CD4-positive, alpha-beta T cell (primary cell): ENCODE results near the gene PRKG1. TPM values are rescaled to one million over a fixed set of nuclear protein-coding genes. Genes with fewer than 3 reads are reported as not detected.

Experiments
- ATAC-seq: fragments of 200-7000 bp; cut with Tn5 transposase; one replicate; pipeline ENCODE4 v1.10.0; 2022; ENCODE audit warnings: mild to moderate bottlenecking; ENCODE audit not compliant: poor library complexity
- CTCF ChIA-PET: fragments of 350-600 bp; sonication (Branson Sonifier 250); formaldehyde crosslinking; loops from one replicate; lab custom pipeline; 2021; ENCODE audit warnings: antibody characterized with exemption, inconsistent platforms; lab: Charles Lee
- POLR2A ChIA-PET: fragments of 350-600 bp; sonication (Branson Sonifier 250); formaldehyde crosslinking; loops from one replicate; lab custom pipeline; 2021; ENCODE audit warnings: antibody characterized with exemption, inconsistent platforms; lab: Charles Lee
- DNase-seq, 14 experiments: peaks; one replicate each; pipeline ENCODE4 v3.0.0-alpha.2; 2013 to 2020; ENCODE audit warnings: mixed read lengths in 2 of 14
- H3K27ac ChIP-seq, 2 donors: one replicate each; pipeline versions ENCODE4 v1.5.1 to v1.7.0; 2013; ENCODE audit warnings: low read length in 2 of 2, low read depth in 1 of 2, mild to moderate bottlenecking in 1 of 2
- H3K27me3 ChIP-seq, 2 experiments: 1 replicate in 1 of 2; 2 replicates in 1 of 2; pipeline versions ENCODE4 v1.6.1 to v1.7.0; 2013; ENCODE audit warnings: low read length in 2 of 2, control low read depth in 1 of 2, mild to moderate bottlenecking in 1 of 2, moderate library complexity in 1 of 2; ENCODE audit not compliant: insufficient read depth in 2 of 2, control insufficient read depth in 1 of 2
- H3K36me3 ChIP-seq: one replicate; pipeline ENCODE4 v1.6.1; 2013; ENCODE audit warnings: low read length, control low read depth; ENCODE audit not compliant: insufficient read depth
- H3K4me1 ChIP-seq: one replicate; pipeline ENCODE4 v1.6.1; 2013; ENCODE audit warnings: low read length, control low read depth; ENCODE audit not compliant: insufficient read depth
- H3K4me3 ChIP-seq: one replicate; pipeline ENCODE4 v1.5.1; 2013; ENCODE audit warnings: mild to moderate bottlenecking, low read length, moderate library complexity
- H3K9me3 ChIP-seq, 2 experiments: 1 replicate in 1 of 2; 2 replicates in 1 of 2; pipeline versions ENCODE4 v1.6.1 to v1.7.0; 2013; ENCODE audit warnings: low read length in 2 of 2, mild to moderate bottlenecking in 2 of 2, control low read depth in 1 of 2, moderate library complexity in 1 of 2; ENCODE audit not compliant: control insufficient read depth in 1 of 2, insufficient read depth in 1 of 2
- H3K27ac Mint-ChIP-seq: one replicate; pipeline ENCODE4 v1.8.0; 2020; ENCODE audit warnings: mixed read lengths
- H3K27me3 Mint-ChIP-seq: one replicate; pipeline ENCODE4 v1.8.0; 2021; ENCODE audit warnings: mixed read lengths
- H3K36me3 Mint-ChIP-seq: one replicate; pipeline ENCODE4 v1.8.0; 2021; ENCODE audit warnings: low read depth, mixed read lengths
- H3K4me1 Mint-ChIP-seq: one replicate; pipeline ENCODE4 v1.8.0; 2021; ENCODE audit warnings: low read depth, mixed read lengths
- H3K4me3 Mint-ChIP-seq: one replicate; pipeline ENCODE4 v1.8.0; 2020; ENCODE audit warnings: mild to moderate bottlenecking, mixed read lengths
- H3K9me3 Mint-ChIP-seq: one replicate; pipeline ENCODE4 v1.8.0; 2020; ENCODE audit warnings: mixed read lengths
- CTCF ChIP-seq: fragments of 200-600 bp; IDR thresholded peaks from one replicate; pipeline ENCODE4 v1.8.0; 2022; ENCODE audit warnings: antibody characterized with exemption, mild to moderate bottlenecking
- intact Hi-C, 2 experiments: fragments of 100-400 bp; cut with DNase I in 1 of 2; cut with micrococcal nuclease in 1 of 2; formaldehyde crosslinking; loops; one replicate each; pipeline versions ENCODE4 v1.15.1 to v1.9.0; 2023 to 2025; cut with DNase I, micrococcal nuclease
- total RNA-seq, 174 experiments: library from RNA in 2 of 174; stranded (reverse) in 2 of 174; gene quantifications; one replicate each; pipeline ENCODE4 v1.2.3 and lab custom pipeline; 2021 to 2026

The PRKG1 gene
- total RNA-seq, 2 experiments from 2014 or later, result 0.31 TPM; not detected in 1

GRCh38 chr10:51367127-51367526 lies 292.8 kb downstream of the PRKG1 start:
- intact Hi-C loops, result no loop called here
- H3K4me3 Mint-ChIP-seq, result no peak overlapping the region
- ChIA-PET CTCF (no interaction called here), POLR2A (no interaction called here)
- no peak overlapping the region for H3K27ac ChIP-seq
- TF ChIP-seq CTCF, result no peak
- no peaks in the 10 kb centered on the region for H3K4me1 Mint-ChIP-seq
- H3K27me3 Mint-ChIP-seq, result peaks cover 16% of the 10 kb centered on the region
- no peaks in the 10 kb centered on the region for H3K9me3 ChIP-seq
- no peak for DNase-seq
- no peaks in the 10 kb centered on the region for H3K4me1 ChIP-seq
- no peak overlapping the region for H3K27ac Mint-ChIP-seq
- no peak for ATAC-seq
- H3K36me3 ChIP-seq, result no peaks in the 10 kb centered on the region
- H3K27me3 ChIP-seq, result no peaks in the 10 kb centered on the region
- H3K4me3 ChIP-seq, result no peak overlapping the region
- no peaks in the 10 kb centered on the region for H3K36me3 Mint-ChIP-seq
- H3K9me3 Mint-ChIP-seq, result no peaks in the 10 kb centered on the region

- peaks cover 16% of the 10 kb centered on the region for H3K27me3 Mint-ChIP-seq
- DNase-seq (no peak), ATAC-seq (no peak)
- no peaks in the 10 kb centered on the region for H3K4me1 Mint-ChIP-seq
- Histone ChIP-seq H3K27ac (no peak overlapping the region), H3K27me3 (no peaks in the 10 kb centered on the region), H3K9me3 (no peaks in the 10 kb centered on the region), H3K4me3 (no peak overlapping the region), H3K36me3 (no peaks in the 10 kb centered on the region), H3K4me1 (no peaks in the 10 kb centered on the region)
- ChIA-PET CTCF (no interaction called here), POLR2A (no interaction called here)
- H3K4me3 Mint-ChIP-seq, result no peak overlapping the region
- no peak overlapping the region for H3K27ac Mint-ChIP-seq
- no peaks in the 10 kb centered on the region for H3K9me3 Mint-ChIP-seq
- TF ChIP-seq CTCF, result no peak
- intact Hi-C loops, result no loop called here
- no peaks in the 10 kb centered on the region for H3K36me3 Mint-ChIP-seq
These were observed 293.4 kb downstream of the PRKG1 start for GRCh38 chr10:51367694-51368093.

GRCh38 chr10:51368943-51369342 lies 294.7 kb downstream of the PRKG1 start:
- H3K27me3 ChIP-seq, result no peaks in the 10 kb centered on the region
- no peaks in the 10 kb centered on the region for H3K4me1 ChIP-seq
- H3K36me3 Mint-ChIP-seq, result no peaks in the 10 kb centered on the region
- no peak overlapping the region for H3K4me3 Mint-ChIP-seq
- no peaks in the 10 kb centered on the region for H3K4me1 Mint-ChIP-seq
- intact Hi-C loops, result no loop called here
- H3K27me3 Mint-ChIP-seq, result peaks cover 16% of the 10 kb centered on the region
- DNase-seq, result no peak
- no peak for ATAC-seq
- TF ChIP-seq CTCF, result no peak
- H3K27ac Mint-ChIP-seq, result no peak overlapping the region
- ChIA-PET POLR2A (no interaction called here), CTCF (no interaction called here)
- H3K36me3 ChIP-seq, result no peaks in the 10 kb centered on the region
- H3K9me3 ChIP-seq, result no peaks in the 10 kb centered on the region
- H3K27ac ChIP-seq, result no peak overlapping the region
- H3K4me3 ChIP-seq, result no peak overlapping the region
- H3K9me3 Mint-ChIP-seq, result no peaks in the 10 kb centered on the region
